ENCODE measurements around the gene SH3PXD2B. TPM values are rescaled to one million over a fixed set of nuclear protein-coding genes. Genes with fewer than 3 reads are reported as not detected.

The SH3PXD2B gene
- total RNA-seq, 1 donor from 2014 or later = 52.3 TPM

- Mint-ChIP-seq H3K27ac (no peak overlapping the region), H3K4me1 (ENCODE audit: unreplicated experiment) (peaks cover 10% of the 10 kb centered on the region), H3K9me3 (no peaks in the 10 kb centered on the region), H3K27me3 (no peaks in the 10 kb centered on the region), H3K4me3 (no peak overlapping the region), H3K36me3 (peaks cover 7% of the 10 kb centered on the region)
- TF ChIP-seq CTCF (conservative IDR thresholded peaks at IDR 0.05) = no peak
- DNase-seq (ENCODE audit: extremely low spot score, unreplicated experiment) = no peak
Measured at GRCh38 chr5:172433071-172433470, 21.3 kb downstream of the SH3PXD2B start.

- Mint-ChIP-seq H3K27ac (no peak overlapping the region), H3K4me3 (no peak overlapping the region), H3K9me3 (no peaks in the 10 kb centered on the region), H3K4me1 (ENCODE audit: unreplicated experiment) (peaks cover 21% of the 10 kb centered on the region), H3K36me3 (peaks cover 14% of the 10 kb centered on the region), H3K27me3 (no peaks in the 10 kb centered on the region)
- DNase-seq (ENCODE audit: extremely low spot score, unreplicated experiment) = no peak
- no peak for TF ChIP-seq CTCF (conservative IDR thresholded peaks at IDR 0.05)
Measured at GRCh38 chr5:172430354-172430753, 24.0 kb downstream of the SH3PXD2B start.

- Mint-ChIP-seq H3K9me3 (no peaks in the 10 kb centered on the region), H3K36me3 (peaks cover 14% of the 10 kb centered on the region), H3K27me3 (no peaks in the 10 kb centered on the region), H3K27ac (no peak overlapping the region), H3K4me1 (ENCODE audit: unreplicated experiment) (peaks cover 28% of the 10 kb centered on the region), H3K4me3 (no peak overlapping the region)
- TF ChIP-seq CTCF (conservative IDR thresholded peaks at IDR 0.05) = no peak
- DNase-seq (ENCODE audit: extremely low spot score, unreplicated experiment) = no peak
Measured at GRCh38 chr5:172429201-172429940, 25.0 kb downstream of the SH3PXD2B start.

GRCh38 chr5:172428224-172429166, 25.8 kb downstream of the SH3PXD2B start:
- no peaks in the 10 kb centered on the region for H3K9me3 Mint-ChIP-seq
- H3K4me1 Mint-ChIP-seq (ENCODE audit: unreplicated experiment) = peaks cover 28% of the 10 kb centered on the region
- TF ChIP-seq CTCF (conservative IDR thresholded peaks at IDR 0.05) = no peak
- H3K27ac Mint-ChIP-seq = no peak overlapping the region
- no peak for DNase-seq (ENCODE audit: extremely low spot score, unreplicated experiment)
- no peaks in the 10 kb centered on the region for H3K27me3 Mint-ChIP-seq
- peaks cover 19% of the 10 kb centered on the region for H3K36me3 Mint-ChIP-seq
- H3K4me3 Mint-ChIP-seq = no peak overlapping the region

- Mint-ChIP-seq H3K27me3 (no peaks in the 10 kb centered on the region), H3K27ac (no peak overlapping the region), H3K4me3 (no peak overlapping the region), H3K4me1 (ENCODE audit: unreplicated experiment) (peaks cover 28% of the 10 kb centered on the region), H3K9me3 (no peaks in the 10 kb centered on the region), H3K36me3 (peaks cover 21% of the 10 kb centered on the region)
- no peak for TF ChIP-seq CTCF (conservative IDR thresholded peaks at IDR 0.05)
- DNase-seq (ENCODE audit: extremely low spot score, unreplicated experiment) = no peak
Measured at GRCh38 chr5:172427202-172427601, 27.1 kb downstream of the SH3PXD2B start.
